Common myeloid progenitor, CD34-positive (primary cell): ENCODE data around the gene F12.

ENCODE experiments used
- CTCF ChIA-PET: fragments of 350-600 bp; sonication (Branson Sonifier 250); formaldehyde crosslinking; loops from one replicate; lab custom pipeline; 2021; ENCODE audit warnings: antibody characterized with exemption; lab: Charles Lee
- POLR2A ChIA-PET: fragments of 350-600 bp; sonication (Branson Sonifier 250); formaldehyde crosslinking; loops from one replicate; lab custom pipeline; 2021; ENCODE audit warnings: antibody characterized with exemption; lab: Charles Lee
- DNase-seq, 3 donors: peaks; one replicate each; pipeline versions ENCODE4 v3.0.0 to v3.0.0-alpha.2; 2013
- H3K27ac ChIP-seq, 2 experiments: 1 replicate in 1 of 2; 2 replicates in 1 of 2; pipeline ENCODE4 v1.7.0; 2013; ENCODE audit warnings: inconsistent platforms in 2 of 2, low read length in 2 of 2, mild to moderate bottlenecking in 2 of 2, low read depth in 1 of 2, moderate library complexity in 1 of 2; ENCODE audit not compliant: severe bottlenecking in 2 of 2, insufficient read depth in 1 of 2, poor library complexity in 1 of 2
- H3K27me3 ChIP-seq, 5 experiments: replicated peaks in 2 of 5; 1 replicate in 3 of 5; 2 replicates in 2 of 5; pipeline versions ENCODE4 v1.6.1 to v1.7.0; 2013; ENCODE audit warnings: low read length in 4 of 5, mild to moderate bottlenecking in 2 of 5, moderate library complexity in 2 of 5, inconsistent platforms in 1 of 5; ENCODE audit not compliant: insufficient read depth in 5 of 5, control insufficient read depth in 4 of 5
- H3K36me3 ChIP-seq, 4 experiments: 1 replicate in 2 of 4; 2 replicates in 2 of 4; pipeline versions ENCODE4 v1.6.1 to v1.7.0; 2013; ENCODE audit warnings: low read length in 3 of 4, control low read depth in 1 of 4, mild to moderate bottlenecking in 1 of 4; ENCODE audit not compliant: control insufficient read depth in 4 of 4, insufficient read depth in 4 of 4
- H3K4me1 ChIP-seq, 4 experiments: 1 replicate in 3 of 4; 2 replicates in 1 of 4; pipeline versions ENCODE4 v1.6.1 to v1.7.1; 2013; ENCODE audit warnings: low read length in 3 of 4, mild to moderate bottlenecking in 3 of 4, control low read depth in 1 of 4, inconsistent platforms in 1 of 4, moderate library complexity in 1 of 4; ENCODE audit not compliant: control insufficient read depth in 4 of 4, insufficient read depth in 4 of 4; ENCODE audit errors: control extremely low read depth in 1 of 4
- H3K4me3 ChIP-seq, 7 experiments: 1 replicate in 4 of 7; 2 replicates in 3 of 7; pipeline versions ENCODE4 v1.5.1 to v1.7.0; 2013; ENCODE audit warnings: mild to moderate bottlenecking in 7 of 7, low read length in 6 of 7, moderate library complexity in 6 of 7, inconsistent platforms in 2 of 7, low read depth in 2 of 7, control low read depth in 1 of 7; ENCODE audit not compliant: insufficient read depth in 4 of 7, control insufficient read depth in 1 of 7; ENCODE audit errors: extremely low read depth in 1 of 7
- H3K9me3 ChIP-seq, 5 experiments: 1 replicate in 4 of 5; 2 replicates in 1 of 5; pipeline versions ENCODE4 v1.6.1 to v1.7.1; 2013; ENCODE audit warnings: low read length in 4 of 5, mild to moderate bottlenecking in 2 of 5, inconsistent platforms in 1 of 5, low read depth in 1 of 5, moderate library complexity in 1 of 5; ENCODE audit not compliant: control insufficient read depth in 4 of 5, insufficient read depth in 2 of 5; ENCODE audit errors: control extremely low read depth in 1 of 5
- WGBS: methylation state at CpG from one replicate; pipeline ENCODE4 v1.1.5; 2013; ENCODE audit not compliant: insufficient coverage; 5-methylcytosine and 5-hydroxymethylcytosine counted together

Gene F12

GRCh38 chr5:177414481-177414880 lies 5.1 kb upstream of the F12 start:
- WGBS: 100% methylated on average over 1 of the region's 3 CpGs
- ChIA-PET POLR2A (interaction anchor here (0.6 to 1.4 kb wide), 3 partner anchors 12 to 33 kb away, joined by 3 read pairs; partner anchors contain the start of gene PRR7), CTCF (interaction anchor here (1.2 to 23.4 kb wide), 4 partner anchors 6 to 34 kb away, joined by 3 to 387 read pairs (median 337); partner anchors contain the start of genes F12, GRK6, PFN3 and PRR7)
- Histone ChIP-seq H3K36me3 (no peaks in the 10 kb centered on the region), H3K4me1 (peaks cover 2 to 31% (median 18%) of the 10 kb centered on the region in 4 experiments), H3K27ac (no peak overlapping the region), H3K9me3 (no peaks in the 10 kb centered on the region), H3K4me3 (no peak overlapping the region), H3K27me3 (no peaks in the 10 kb centered on the region)
- no peak for DNase-seq

- WGBS: 88% methylated on average over 6 of the region's 8 CpGs
- Histone ChIP-seq H3K27ac (no peak overlapping the region), H3K27me3 (no peaks in the 10 kb centered on the region), H3K4me1 (peaks cover 2 to 31% (median 18%) of the 10 kb centered on the region in 4 experiments), H3K4me3 (no peak overlapping the region), H3K9me3 (no peaks in the 10 kb centered on the region), H3K36me3 (no peaks in the 10 kb centered on the region)
- peak in 2 of 3 donors; percentile 60 to 62 for DNase-seq
- POLR2A ChIA-PET: interaction anchor here (1.3 kb wide), 1 partner anchor 41 kb away, joined by 3 read pairs; no protein-coding TSS in a partner anchor
- CTCF ChIA-PET: interaction anchor here (1.0 to 23.4 kb wide), 4 partner anchors 4 to 36 kb away, joined by 3 to 387 read pairs (median 337); partner anchors contain the start of genes F12, GRK6, PFN3 and PRR7
Observed at GRCh38 chr5:177412603-177413233, 3.4 kb upstream of the F12 start.

DNA sequence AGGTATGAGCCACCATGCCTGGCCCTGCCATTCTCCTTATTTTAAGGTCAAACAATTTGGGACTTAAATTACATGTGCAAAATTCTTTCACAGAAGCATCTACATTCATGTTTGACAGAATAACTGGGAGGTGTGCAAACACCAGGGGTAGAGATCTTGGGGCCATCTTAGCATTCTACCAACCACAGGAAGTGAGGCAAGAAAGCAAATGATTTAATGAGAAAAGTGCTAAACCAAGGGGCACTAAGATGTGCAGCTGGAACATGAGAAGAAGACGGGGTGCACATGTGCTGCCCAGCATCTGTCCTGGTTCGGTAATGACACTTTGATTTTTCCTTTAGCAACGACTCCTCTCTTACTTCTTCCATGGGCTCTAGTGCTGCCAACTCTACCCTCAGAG lies 1.2 kb upstream of the F12 start:
- CTCF ChIA-PET: interaction anchor here (17.2 kb wide), 1 partner anchor 13 kb away, joined by 337 read pairs; the partner anchor contains the start of gene GRK6
- Histone ChIP-seq H3K4me1 (peaks cover 0 to 29% (median 21%) of the 10 kb centered on the region in 4 experiments), H3K9me3 (no peaks in the 10 kb centered on the region), H3K36me3 (no peaks in the 10 kb centered on the region), H3K4me3 (no peak overlapping the region), H3K27ac (no peak overlapping the region), H3K27me3 (no peaks in the 10 kb centered on the region)
- WGBS: 90% methylated on average over 3 of the region's 3 CpGs
- DNase-seq: no peak
- POLR2A ChIA-PET: interaction anchor here (0.6 kb wide), 1 partner anchor 30 kb away, joined by 4 read pairs; no protein-coding TSS in a partner anchor

DNA sequence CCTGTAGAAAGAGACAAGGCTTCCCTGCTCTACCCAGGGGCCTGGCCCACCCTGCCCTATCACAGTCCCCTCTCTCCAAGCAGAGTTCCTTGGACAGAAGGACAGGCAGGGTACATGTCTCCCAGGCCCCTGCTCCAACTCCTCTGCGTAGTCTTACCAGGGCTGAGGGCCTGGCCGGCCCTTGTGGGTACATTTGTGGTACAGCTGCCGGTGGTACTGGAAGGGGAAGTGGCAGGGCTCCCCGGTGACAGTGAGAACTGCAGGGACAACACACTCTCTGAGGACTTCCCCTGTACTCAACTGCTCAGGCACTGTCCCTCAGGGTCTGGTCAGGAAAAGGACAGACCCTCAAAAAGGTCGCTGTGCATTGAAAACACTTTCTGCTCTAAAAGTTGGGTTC lies 3.6 kb downstream of the F12 start:
- Histone ChIP-seq H3K27me3 (peaks cover 0 to 27% (median 12%) of the 10 kb centered on the region in 5 experiments), H3K4me1 (peaks cover 2 to 57% (median 48%) of the 10 kb centered on the region in 4 experiments), H3K36me3 (no peaks in the 10 kb centered on the region), H3K4me3 (peak overlapping the region in 2 of 7 experiments; percentile 16 to 59), H3K27ac (no peak overlapping the region), H3K9me3 (no peaks in the 10 kb centered on the region)
- POLR2A ChIA-PET: interaction anchor here (4.5 to 5.1 kb wide), 2 partner anchors 40 to 50 kb away, joined by 34 to 59 read pairs; partner anchors contain the start of gene PRR7
- CTCF ChIA-PET: interaction anchor here (1.1 to 17.2 kb wide), 7 partner anchors 15 to 100 kb away, joined by 4 to 509 read pairs (median 109); partner anchors contain the start of genes DOK3, GRK6 and PRR7
- peak; percentile 77 to 90 (median 89) for DNase-seq
- 6% methylated on average over 3 of the region's 5 CpGs for WGBS

DNA sequence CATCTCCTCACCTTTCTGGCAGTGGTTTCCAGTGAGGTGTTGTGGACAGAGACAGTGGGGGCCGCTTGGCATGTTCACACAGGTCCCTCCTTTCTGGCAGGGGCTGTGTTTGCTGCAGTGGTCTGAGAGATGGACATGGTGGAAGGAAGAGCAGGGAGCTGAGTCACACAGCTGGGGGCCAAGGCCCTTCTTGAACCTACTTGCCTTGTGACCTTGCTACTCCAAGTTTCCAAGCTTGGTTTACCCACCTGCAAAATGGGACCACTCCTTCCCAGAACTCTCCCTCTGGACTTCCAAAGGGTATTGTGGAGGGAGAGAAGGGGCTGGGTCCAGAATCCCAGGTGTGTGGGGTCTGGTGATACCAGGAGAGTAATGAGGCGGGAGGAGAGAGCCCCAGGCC lies 4.1 kb downstream of the F12 start:
- Histone ChIP-seq H3K4me1 (peaks cover 2 to 55% (median 44%) of the 10 kb centered on the region in 4 experiments), H3K27me3 (peaks cover 0 to 32% (median 14%) of the 10 kb centered on the region in 5 experiments), H3K4me3 (peak overlapping the region in 3 of 7 experiments; percentile 16 to 59 (median 19)), H3K9me3 (no peaks in the 10 kb centered on the region), H3K27ac (no peak overlapping the region), H3K36me3 (no peaks in the 10 kb centered on the region)
- ChIA-PET CTCF (interaction anchor here (1.0 to 17.2 kb wide), 12 partner anchors 14 to 100 kb away, joined by 3 to 509 read pairs (median 13); partner anchors contain the start of genes DOK3, GRK6, PRR7 and SLC34A1), POLR2A (interaction anchor here (1.1 to 5.1 kb wide), 5 partner anchors 11 to 51 kb away, joined by 5 to 59 read pairs (median 19); partner anchors contain the start of genes GRK6 and PRR7)
- DNase-seq: no peak
- WGBS: 88% methylated on average over 2 of the region's 2 CpGs

GRCh38 chr5:177404641-177405179 lies 4.7 kb downstream of the F12 start:
- Histone ChIP-seq H3K27ac (peak overlapping the region in 1 of 2 experiments; percentile 49), H3K4me1 (peaks cover 2 to 55% (median 44%) of the 10 kb centered on the region in 4 experiments), H3K36me3 (no peaks in the 10 kb centered on the region), H3K4me3 (peak overlapping the region in 5 of 7 experiments; percentile 19 to 76 (median 69)), H3K9me3 (no peaks in the 10 kb centered on the region), H3K27me3 (peaks cover 0 to 38% (median 16%) of the 10 kb centered on the region in 5 experiments)
- POLR2A ChIA-PET: interaction anchor here (0.6 to 5.1 kb wide), 9 partner anchors 11 to 51 kb away, joined by 3 to 59 read pairs (median 5); partner anchors contain the start of genes GRK6 and PRR7
- CTCF ChIA-PET: interaction anchor here (0.6 to 17.2 kb wide), 26 partner anchors 14 to 103 kb away, joined by 3 to 509 read pairs (median 6); partner anchors contain the start of genes DOK3, GRK6, PDLIM7 and PRR7
- WGBS: 50% methylated on average over 12 of the region's 16 CpGs
- DNase-seq: no peak
